ENCODE data around the gene ZNF513.

Gene ZNF513

GRCh38 chr2:27335311-27335710 lies 45.2 kb downstream of the ZNF513 start:
- H3K27ac ChIP-seq (ENCODE audit: low read depth in 2 of 2, low read length in 2 of 2) = no peak overlapping the region
- H3K36me3 ChIP-seq (ENCODE audit: control insufficient read depth in 2 of 2, insufficient read depth in 2 of 2, low read length in 2 of 2) = peaks cover 58 to 68% of the 10 kb centered on the region in 2 donors
- no peak overlapping the region for H3K9ac ChIP-seq (ENCODE audit: low read depth in 1 of 2, low read length in 2 of 2)
- H3K27me3 ChIP-seq (ENCODE audit: control insufficient read depth in 2 of 2, insufficient read depth in 2 of 2, low read length in 2 of 2) = no peaks in the 10 kb centered on the region
- no peak overlapping the region for H3K4me3 ChIP-seq (ENCODE audit: low read length in 2 of 2)
- H3K4me1 ChIP-seq (ENCODE audit: control insufficient read depth in 2 of 2, insufficient read depth in 2 of 2, low read length in 2 of 2) = no peaks in the 10 kb centered on the region
- no peaks in the 10 kb centered on the region for H3K9me3 ChIP-seq (ENCODE audit: control insufficient read depth in 2 of 2, low read length in 2 of 2)

All from mucosa of rectum (tissue), 2 donors.